ENCODE measurements around the gene MYMX.

DNA sequence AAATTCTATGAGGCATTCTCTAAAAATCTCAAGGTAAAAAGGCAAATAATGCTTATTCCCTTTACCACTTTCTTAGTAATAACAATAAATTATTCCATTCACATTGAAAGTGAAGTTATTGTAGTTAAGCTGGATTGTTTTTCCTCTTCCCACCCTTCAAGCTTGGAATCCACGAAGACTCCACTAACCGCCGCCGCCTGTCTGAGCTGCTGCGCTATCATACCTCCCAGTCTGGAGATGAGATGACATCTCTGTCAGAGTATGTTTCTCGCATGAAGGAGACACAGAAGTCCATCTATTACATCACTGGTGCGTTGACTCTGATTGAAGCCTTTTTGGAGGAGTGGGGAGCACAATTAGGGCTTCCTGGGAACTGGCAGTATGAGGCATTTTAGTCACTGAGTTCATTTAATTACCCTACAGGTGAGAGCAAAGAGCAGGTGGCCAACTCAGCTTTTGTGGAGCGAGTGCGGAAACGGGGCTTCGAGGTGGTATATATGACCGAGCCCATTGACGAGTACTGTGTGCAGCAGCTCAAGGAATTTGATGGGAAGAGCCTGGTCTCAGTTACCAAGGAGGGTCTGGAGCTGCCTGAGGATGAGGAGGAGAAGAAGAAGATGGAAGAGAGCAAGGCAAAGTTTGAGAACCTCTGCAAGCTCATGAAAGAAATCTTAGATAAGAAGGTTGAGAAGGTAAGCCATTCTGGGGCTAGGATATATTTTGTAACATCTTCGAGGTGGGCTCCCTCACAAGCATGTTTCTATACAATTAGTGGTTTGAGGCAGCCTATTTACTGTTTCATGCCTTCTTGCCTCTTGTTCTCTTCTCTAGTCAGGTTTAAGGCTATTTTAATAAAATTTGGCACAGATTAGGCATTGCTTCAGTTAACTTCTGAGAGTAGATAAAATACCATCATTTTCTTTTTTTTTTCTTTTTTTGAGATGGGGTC lies 35.1 kb downstream of the MYMX start:
- TF ChIP-seq ZNF530 (tag by site-specific recombination; IDR thresholded peaks at IDR 0.05; ENCODE audit: low read depth) (no peak), ZNF274 (IDR thresholded peaks at IDR 0.05; ENCODE audit: low read length) (no peak), ZNF274 (tag by site-specific recombination; IDR thresholded peaks at IDR 0.05; ENCODE audit: borderline replicate concordance) (no peak), SETDB1 (IDR thresholded peaks at IDR 0.05; ENCODE audit: insufficient read length, low read length) (no peak)

Measured in HEK293 (cell line).